GM12878 (cell line): Measurements from ENCODE around the gene FAM177B. TPM values are rescaled to one million over a fixed set of nuclear protein-coding genes. Genes with fewer than 3 reads are reported as not detected.
A peak's percentile ranks its signal among the peaks of the same experiment; 100 is the strongest.

Experiments
- ATF3 ChIP-seq: IDR thresholded peaks from 2 replicates; pipeline ENCODE4 v1.6.1; 2011; ENCODE audit warnings: low read depth, mild to moderate bottlenecking, low read length, moderate library complexity, borderline replicate concordance; ENCODE audit errors: extremely low read depth
- BMI1 ChIP-seq: fragments of 450-650 bp; IDR thresholded peaks from 2 replicates; pipeline ENCODE4 v1.6.1; 2016; ENCODE audit warnings: mild to moderate bottlenecking, moderate library complexity, borderline replicate concordance
- CHD4 ChIP-seq: fragments of 200-600 bp; sonication (generic); IDR thresholded peaks from 2 replicates; pipeline ENCODE4 v1.6.1; 2016; ENCODE audit warnings: mild to moderate bottlenecking
- EZH2 ChIP-seq: IDR thresholded peaks from 2 replicates; pipeline ENCODE4 v1.6.1; 2012; ENCODE audit warnings: low read depth, mild to moderate bottlenecking, control low read depth, inconsistent platforms, low read length, borderline replicate concordance; ENCODE audit not compliant: control insufficient read depth
- FOXM1 ChIP-seq: IDR thresholded peaks from 2 replicates; pipeline ENCODE4 v1.6.1; 2012; ENCODE audit warnings: low read depth, mild to moderate bottlenecking, inconsistent platforms, low read length, moderate library complexity
- MLLT1 ChIP-seq: fragments of 450-650 bp; IDR thresholded peaks from 2 replicates; pipeline ENCODE4 v1.6.1; 2016; ENCODE audit warnings: mild to moderate bottlenecking
- SIX5 ChIP-seq: IDR thresholded peaks from 2 replicates; pipeline ENCODE4 v1.6.1; 2011; ENCODE audit warnings: mild to moderate bottlenecking, low read depth, low read length, moderate library complexity; ENCODE audit not compliant: severe bottlenecking
- SMARCA5 ChIP-seq: fragments of 450-650 bp; IDR thresholded peaks from 2 replicates; pipeline ENCODE4 v1.6.1; 2017; ENCODE audit warnings: mild to moderate bottlenecking
- SREBF2 ChIP-seq: IDR thresholded peaks from 2 replicates; pipeline ENCODE4 v1.6.1; 2012; ENCODE audit warnings: mild to moderate bottlenecking, low read length
- SUZ12 ChIP-seq: fragments of 200-600 bp; sonication (generic); IDR thresholded peaks from one replicate; pipeline ENCODE4 v1.6.1; 2018; ENCODE audit warnings: antibody characterized with exemption, mild to moderate bottlenecking; ENCODE audit not compliant: unreplicated experiment
- ZBED1 ChIP-seq: IDR thresholded peaks from 2 replicates; pipeline ENCODE4 v1.6.1; 2016; ENCODE audit warnings: borderline replicate concordance
- polyA plus RNA-seq, 11 experiments: library from polyadenylated mRNA; depleted of rRNA in 4 of 11; unstranded in 6 of 11; stranded (reverse) in 5 of 11; fragments of >200 nt; fragmentation: Nextera tagmentation in 4 of 11; fragmentation: Illumina TruSeq in 1 of 11; extraction: Ambion mirVana in 4 of 11; extraction: Trizol in 1 of 11; gene quantifications; 1 replicate in 1 of 11; 2 replicates in 10 of 11; pipeline versions ENCODE4 v1.2.1 to v1.2.3, GENCODE V29; 2011 to 2016; ENCODE audit warnings: inconsistent platforms in 2 of 11, missing spikeins in 2 of 11, low read depth in 1 of 11
- total RNA-seq, 4 experiments: library from RNA; depleted of rRNA in 3 of 4; stranded (reverse); fragments of >200 nt in 3 of 4; fragmentation: Illumina TruSeq in 1 of 4; extraction: Trizol in 1 of 4; gene quantifications; 2 replicates each; pipeline versions ENCODE4 v1.2.1 to v1.2.3, GENCODE V29; 2013 to 2021

The FAM177B gene
- total and polyA plus RNA-seq, 10 of the 15 experiments (the other 5 are each of a cell fraction or from before 2014, with no cell fraction given) = 0.06 TPM; not detected in 9

GRCh38 chr1:222713091-222713961, 23.7 kb upstream of the FAM177B start (continued):
- TF ChIP-seq ATF3 (no peak), SIX5 (peak; percentile 38), SMARCA5 (peak; percentile 57; the same call in 1 of the 2 replicates), SREBF2 (no peak), BMI1 (no peak), MLLT1 (peak; percentile 100), FOXM1 (0 out of 2 replicates have a peak, but pooled peaks have one; percentile 14), SUZ12 (no peak), EZH2 (no peak), CHD4 (no peak), ZBED1 (no peak)
